CD14-positive monocyte (primary cell): ENCODE results near the gene C11orf97. TPM values are rescaled to one million over a fixed set of nuclear protein-coding genes. Genes with fewer than 3 reads are reported as not detected.

Experiments used
- DNase-seq, 3 donors: peaks; one replicate each; pipeline ENCODE4 v3.0.0-alpha.2; 2011 to 2022
- H2AFZ ChIP-seq: 2 replicates; pipeline ENCODE4 v1.6.0; 2012; ENCODE audit warnings: mild to moderate bottlenecking, low read depth, low read length, inconsistent platforms; ENCODE audit not compliant: insufficient read depth, poor library complexity, severe bottlenecking
- H3K27ac ChIP-seq, 2 donors: 1 replicate in 1 of 2; 2 replicates in 1 of 2; pipeline ENCODE4 v1.5.1; 2012 to 2013; ENCODE audit warnings: low read length in 2 of 2, control low read depth in 1 of 2, inconsistent platforms in 1 of 2, low read depth in 1 of 2, mild to moderate bottlenecking in 1 of 2
- H3K27me3 ChIP-seq, 2 donors: one replicate each; pipeline versions ENCODE4 v1.6.0 to v1.6.1; 2011 to 2013; ENCODE audit warnings: low read length in 2 of 2; ENCODE audit not compliant: control insufficient read depth in 2 of 2, insufficient read depth in 2 of 2
- H3K36me3 ChIP-seq, 2 donors: replicated peaks in 1 of 2; 1 replicate in 1 of 2; 2 replicates in 1 of 2; pipeline versions ENCODE4 v1.5.1 to v1.6.1; 2012 to 2013; ENCODE audit warnings: low read length in 2 of 2, control low read depth in 1 of 2, inconsistent platforms in 1 of 2, mild to moderate bottlenecking in 1 of 2; ENCODE audit not compliant: insufficient read depth in 2 of 2, control insufficient read depth in 1 of 2
- H3K4me1 ChIP-seq, 2 donors: 1 replicate in 1 of 2; 2 replicates in 1 of 2; pipeline versions ENCODE4 v1.5.1 to v1.6.1; 2012 to 2013; ENCODE audit warnings: low read length in 2 of 2, control low read depth in 1 of 2, inconsistent platforms in 1 of 2, mild to moderate bottlenecking in 1 of 2, moderate library complexity in 1 of 2; ENCODE audit not compliant: insufficient read depth in 2 of 2, control insufficient read depth in 1 of 2
- H3K4me2 ChIP-seq: replicated peaks from 2 replicates; pipeline ENCODE3; 2012; ENCODE audit warnings: low read length, moderate library complexity, mild to moderate bottlenecking; ENCODE audit not compliant: poor library complexity, severe bottlenecking; ENCODE audit errors: extremely low read depth
- H3K4me3 ChIP-seq, 3 experiments: fragments of 200-600 bp in 1 of 3; sonication (generic) in 1 of 3; replicated peaks in 1 of 3; 1 replicate in 2 of 3; 2 replicates in 1 of 3; pipeline ENCODE4 v1.5.1; 2011 to 2013; ENCODE audit warnings: low read length in 3 of 3, mild to moderate bottlenecking in 3 of 3, control low read depth in 2 of 3, low read depth in 2 of 3, inconsistent platforms in 1 of 3, moderate library complexity in 1 of 3
- H3K79me2 ChIP-seq: 2 replicates; pipeline ENCODE4 v1.6.0; 2012; ENCODE audit warnings: mild to moderate bottlenecking, control low read depth, inconsistent platforms, low read length, moderate library complexity; ENCODE audit not compliant: insufficient read depth
- H3K9ac ChIP-seq: 2 replicates; pipeline ENCODE4 v1.6.0; 2017; ENCODE audit warnings: low read length, mild to moderate bottlenecking; ENCODE audit not compliant: insufficient read depth, poor library complexity, severe bottlenecking
- H3K9me3 ChIP-seq, 2 donors: replicated peaks in 1 of 2; 1 replicate in 1 of 2; 2 replicates in 1 of 2; pipeline versions ENCODE4 v1.5.1 to v1.6.1; 2012 to 2013; ENCODE audit warnings: low read length in 2 of 2, control low read depth in 1 of 2; ENCODE audit not compliant: control insufficient read depth in 1 of 2, insufficient read depth in 1 of 2
- H4K20me1 ChIP-seq: 2 replicates; pipeline ENCODE4 v1.6.0; 2012; ENCODE audit warnings: mild to moderate bottlenecking, low read length, control low read depth, moderate library complexity; ENCODE audit not compliant: insufficient read depth
- H3K27ac Mint-ChIP-seq, 7 donors: one replicate each; pipeline ENCODE4 v1.8.0; 2020; ENCODE audit warnings: mild to moderate bottlenecking in 7 of 7, mixed read lengths in 7 of 7, moderate library complexity in 6 of 7, inconsistent platforms in 2 of 7
- H3K27me3 Mint-ChIP-seq, 3 donors: one replicate each; pipeline ENCODE4 v1.8.0; 2021 to 2022; ENCODE audit warnings: low read depth in 3 of 3, mild to moderate bottlenecking in 3 of 3, mixed read lengths in 3 of 3, moderate library complexity in 3 of 3, inconsistent platforms in 1 of 3
- H3K36me3 Mint-ChIP-seq, 2 donors: one replicate each; pipeline ENCODE4 v1.8.0; 2020; ENCODE audit warnings: mixed read lengths in 2 of 2, inconsistent platforms in 1 of 2, mild to moderate bottlenecking in 1 of 2
- H3K4me1 Mint-ChIP-seq: one replicate; pipeline ENCODE4 v1.8.0; 2020; ENCODE audit warnings: mild to moderate bottlenecking, mixed read lengths
- H3K4me3 Mint-ChIP-seq, 2 donors: one replicate each; pipeline ENCODE4 v1.8.0; 2020; ENCODE audit warnings: mild to moderate bottlenecking in 2 of 2, mixed read lengths in 2 of 2, moderate library complexity in 1 of 2
- H3K9me3 Mint-ChIP-seq, 7 donors: one replicate each; pipeline ENCODE4 v1.8.0; 2020 to 2022; ENCODE audit warnings: mixed read lengths in 7 of 7, mild to moderate bottlenecking in 6 of 7, moderate library complexity in 6 of 7, inconsistent platforms in 2 of 7
- CTCF ChIP-seq: fragments of 200-600 bp; IDR thresholded peaks from one replicate; pipeline ENCODE4 v1.8.0; 2022; ENCODE audit warnings: antibody characterized with exemption, mild to moderate bottlenecking
- WGBS: methylation state at CpG from one replicate; pipeline ENCODE4 v1.1.5; 2013; ENCODE audit warnings: missing lambda C conversion rate; ENCODE audit not compliant: insufficient coverage; 5-methylcytosine and 5-hydroxymethylcytosine counted together
- intact Hi-C, 2 donors: fragments of 100-400 bp; cut with micrococcal nuclease; formaldehyde crosslinking; loops; one replicate each; pipeline versions ENCODE4 v1.15.0 to v1.15.1; 2023
- polyA plus RNA-seq, 3 donors: library from polyadenylated mRNA; depleted of rRNA in 1 of 3; unstranded in 2 of 3; stranded (reverse) in 1 of 3; fragments of 300-500 nt in 2 of 3; fragments of >200 nt in 1 of 3; fragmentation: Illumina TruSeq in 2 of 3; gene quantifications; 1 replicate in 2 of 3; 2 replicates in 1 of 3; pipeline ENCODE4 v1.2.3, GENCODE V29; 2012 to 2021

Gene C11orf97
- polyA plus RNA-seq, 3 donors, result not detected

GRCh38 chr11:94533206-94533605 lies 20.9 kb downstream of the C11orf97 start:
- Mint-ChIP-seq H3K4me1 (peaks cover 44% of the 10 kb centered on the region), H3K9me3 (no peaks in the 10 kb centered on the region), H3K4me3 (no peak overlapping the region), H3K27me3 (no peaks in the 10 kb centered on the region), H3K36me3 (no peaks in the 10 kb centered on the region), H3K27ac (peak overlapping the region in 2 of 7 donors; percentile 30 to 39)
- Histone ChIP-seq H2AFZ (no peak overlapping the region), H3K9ac (no peak overlapping the region), H4K20me1 (no peaks in the 10 kb centered on the region), H3K4me1 (peaks cover 33 to 38% of the 10 kb centered on the region in 2 donors), H3K27me3 (no peaks in the 10 kb centered on the region), H3K27ac (peak overlapping the region in 1 of 2 donors; percentile 60), H3K9me3 (no peaks in the 10 kb centered on the region), H3K4me2 (no peak overlapping the region), H3K36me3 (no peaks in the 10 kb centered on the region), H3K79me2 (peaks cover 24% of the 10 kb centered on the region), H3K4me3 (no peak overlapping the region)
- TF ChIP-seq CTCF, result no peak
- WGBS, result no CpG with 5 or more reads among the region's 1 CpG
- intact Hi-C loops, result no loop called here
- DNase-seq, result no peak

DNA sequence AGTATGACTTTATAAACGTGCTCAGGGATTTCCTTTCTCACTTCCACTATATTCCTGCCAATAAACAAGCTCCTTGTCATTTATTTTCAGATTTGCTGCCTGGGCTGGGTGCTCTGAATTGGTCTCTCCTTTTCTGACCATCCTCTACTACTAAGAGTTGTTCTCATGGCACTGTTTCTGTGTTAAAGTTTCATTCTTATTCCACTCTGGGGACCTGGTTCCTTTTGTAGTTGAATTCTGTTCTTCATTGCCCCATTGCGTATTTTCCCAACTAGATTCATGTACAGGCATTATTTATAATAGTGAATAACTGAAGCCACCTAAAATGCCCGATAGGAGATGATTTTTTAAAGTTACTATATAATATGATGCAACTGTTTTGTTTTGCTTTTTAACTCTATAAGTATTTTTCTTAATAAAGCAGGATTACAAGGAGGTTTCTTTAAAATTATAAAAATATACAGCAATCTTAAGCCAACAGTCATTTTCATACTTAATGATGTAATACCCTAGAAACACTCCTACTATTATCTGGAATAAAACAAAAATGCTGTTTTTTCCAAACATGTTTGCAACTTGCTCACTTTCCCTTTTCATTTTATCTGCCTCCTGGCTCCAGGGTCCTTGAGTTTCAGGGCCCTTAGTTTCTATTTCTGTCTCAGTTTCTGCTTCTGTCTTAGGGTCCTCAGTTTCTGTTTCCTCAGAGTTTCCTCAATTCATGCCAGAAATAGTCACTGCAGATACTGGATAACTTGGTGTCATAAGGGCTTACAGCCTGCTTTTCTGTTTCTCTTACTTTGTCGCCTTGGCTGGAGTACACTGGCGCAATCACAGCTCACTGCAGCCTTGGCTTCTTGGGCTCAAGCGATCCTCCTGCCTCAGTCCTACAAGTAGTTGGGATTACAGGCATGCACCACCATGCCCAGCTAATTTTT lies 21.7 kb downstream of the C11orf97 start:
- Mint-ChIP-seq H3K9me3 (no peaks in the 10 kb centered on the region), H3K36me3 (no peaks in the 10 kb centered on the region), H3K27ac (peak overlapping the region; percentile 75 to 91 (median 83)), H3K4me3 (peak overlapping the region; percentile 49 to 65), H3K4me1 (peaks cover 44% of the 10 kb centered on the region), H3K27me3 (no peaks in the 10 kb centered on the region)
- no peak for TF ChIP-seq CTCF
- intact Hi-C loops, result no loop called here
- H3K4me1 ChIP-seq, result peaks cover 33 to 38% of the 10 kb centered on the region in 2 donors
- H3K4me2 ChIP-seq, result peak overlapping the region; percentile 60
- H3K9ac ChIP-seq, result no peak overlapping the region
- H3K27ac ChIP-seq, result peak overlapping the region; percentile 58 to 60
- WGBS, result 2% methylated on average over 3 of the region's 6 CpGs
- H3K9me3 ChIP-seq, result no peaks in the 10 kb centered on the region
- H3K79me2 ChIP-seq, result peaks cover 27% of the 10 kb centered on the region
- no peaks in the 10 kb centered on the region for H3K27me3 ChIP-seq
- peak overlapping the region; percentile 18 for H2AFZ ChIP-seq
- H3K36me3 ChIP-seq, result no peaks in the 10 kb centered on the region
- DNase-seq, result peak; percentile 35 to 64 (median 46)
- H3K4me3 ChIP-seq, result peak overlapping the region in 1 of 3 experiments; percentile 43
- no peaks in the 10 kb centered on the region for H4K20me1 ChIP-seq
